Measurements from ENCODE around the gene SLC22A2. TPM values are rescaled to one million over a fixed set of nuclear protein-coding genes. Genes with fewer than 3 reads are reported as not detected.

SLC22A2 gene
- total and polyA plus RNA-seq, 2 of the 13 experiments (the other 11 are each of a cell fraction or from before 2014, with no cell fraction given): not detected

DNA sequence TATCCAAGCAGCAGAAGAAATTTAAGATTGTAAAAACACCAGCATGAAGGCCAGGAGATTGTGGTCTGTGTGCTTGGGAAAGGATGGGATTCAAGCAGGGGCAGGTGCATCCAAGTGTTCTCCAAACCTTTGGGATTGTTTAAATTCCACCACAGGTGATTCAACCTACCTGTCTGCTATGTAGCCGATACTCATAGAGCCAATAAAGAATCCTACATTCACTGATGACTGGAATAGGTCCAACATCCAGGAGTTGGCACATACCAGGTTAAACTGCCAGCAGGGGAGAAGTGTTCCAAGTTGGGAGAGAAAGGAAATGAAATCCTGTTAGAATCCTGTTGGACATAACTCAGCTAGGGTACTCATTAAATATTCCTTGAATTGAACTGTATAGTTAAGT is 2.2 kb downstream of the SLC22A2 start:
- Histone ChIP-seq H3K4me3 (replicated peaks in 1 of 3; ENCODE audit: insufficient read depth in 1 of 3, low read depth in 2 of 3, low read length in 3 of 3) (no peak overlapping the region), H3K9ac (ENCODE audit: insufficient read depth, low read depth, low read length) (no peak overlapping the region), H2AFZ (ENCODE audit: low read length) (no peak overlapping the region), H3K9me3 (ENCODE audit: low read length) (no peaks in the 10 kb centered on the region), H3K27me3 (ENCODE audit: control insufficient read depth in 1 of 2, insufficient read depth in 2 of 2, low read length in 2 of 2) (peaks cover 3 to 20% of the 10 kb centered on the region in 2 experiments; a peak in 3 of 5 replicates), H3K4me2 (ENCODE audit: low read depth, low read length) (no peak overlapping the region), H3K4me1 (ENCODE audit: insufficient read depth, low read length) (peaks cover 18% of the 10 kb centered on the region), H4K20me1 (ENCODE audit: insufficient read depth, low read length) (no peaks in the 10 kb centered on the region), H3K27ac (ENCODE audit: extremely low read length, insufficient read depth, low read length) (no peak overlapping the region), H3K36me3 (replicated peaks in 1 of 2; ENCODE audit: control insufficient read depth in 1 of 2, insufficient read depth in 2 of 2, low read length in 2 of 2) (no peaks in the 10 kb centered on the region), H3K79me2 (ENCODE audit: insufficient read depth, low read length) (no peaks in the 10 kb centered on the region)
- ChIA-PET CTCF (ENCODE audit: low intra/inter-chr PET ratio, low total read pairs) (no interaction called here), POLR2A (no interaction called here)
- DNase-seq (ENCODE audit: low spot score): no peak
- BruUV-seq (replicated peaks): no TSS peak
- intact Hi-C loops (cut with micrococcal nuclease; ENCODE audit: unreplicated experiment): loop anchor here (10.0 kb wide), 1 partner anchor 122 kb away; no protein-coding TSS in a partner anchor
- no peak for FAIRE-seq
- WGBS (ENCODE audit: low lambda C conversion rate): 13% methylated on average over 1 of the region's 1 CpG
- in situ Hi-C loops (cut with HindIII; ENCODE audit: extremely low pct_ligation_motif_present, low pct_unique_long_range_greater_than_20kb): no loop called here
- no peak for ATAC-seq
- TF ChIP-seq ZSCAN22 (CRISPR knock-in tag; IDR thresholded peaks at IDR 0.05): no peak
- TF ChIP-seq REXO4 (CRISPR knock-in tag; IDR thresholded peaks at IDR 0.05; ENCODE audit: borderline replicate concordance): no peak
- no peak for TF ChIP-seq MYC (CRISPR knock-in tag; IDR thresholded peaks at IDR 0.05; ENCODE audit: borderline replicate concordance)
- no peak for TF ChIP-seq RXRA (CRISPR knock-in tag; IDR thresholded peaks at IDR 0.05)
- no peak for TF ChIP-seq ZNF333 (CRISPR knock-in tag; IDR thresholded peaks at IDR 0.05; ENCODE audit: borderline replicate concordance)
- TF ChIP-seq, protein P1, sequence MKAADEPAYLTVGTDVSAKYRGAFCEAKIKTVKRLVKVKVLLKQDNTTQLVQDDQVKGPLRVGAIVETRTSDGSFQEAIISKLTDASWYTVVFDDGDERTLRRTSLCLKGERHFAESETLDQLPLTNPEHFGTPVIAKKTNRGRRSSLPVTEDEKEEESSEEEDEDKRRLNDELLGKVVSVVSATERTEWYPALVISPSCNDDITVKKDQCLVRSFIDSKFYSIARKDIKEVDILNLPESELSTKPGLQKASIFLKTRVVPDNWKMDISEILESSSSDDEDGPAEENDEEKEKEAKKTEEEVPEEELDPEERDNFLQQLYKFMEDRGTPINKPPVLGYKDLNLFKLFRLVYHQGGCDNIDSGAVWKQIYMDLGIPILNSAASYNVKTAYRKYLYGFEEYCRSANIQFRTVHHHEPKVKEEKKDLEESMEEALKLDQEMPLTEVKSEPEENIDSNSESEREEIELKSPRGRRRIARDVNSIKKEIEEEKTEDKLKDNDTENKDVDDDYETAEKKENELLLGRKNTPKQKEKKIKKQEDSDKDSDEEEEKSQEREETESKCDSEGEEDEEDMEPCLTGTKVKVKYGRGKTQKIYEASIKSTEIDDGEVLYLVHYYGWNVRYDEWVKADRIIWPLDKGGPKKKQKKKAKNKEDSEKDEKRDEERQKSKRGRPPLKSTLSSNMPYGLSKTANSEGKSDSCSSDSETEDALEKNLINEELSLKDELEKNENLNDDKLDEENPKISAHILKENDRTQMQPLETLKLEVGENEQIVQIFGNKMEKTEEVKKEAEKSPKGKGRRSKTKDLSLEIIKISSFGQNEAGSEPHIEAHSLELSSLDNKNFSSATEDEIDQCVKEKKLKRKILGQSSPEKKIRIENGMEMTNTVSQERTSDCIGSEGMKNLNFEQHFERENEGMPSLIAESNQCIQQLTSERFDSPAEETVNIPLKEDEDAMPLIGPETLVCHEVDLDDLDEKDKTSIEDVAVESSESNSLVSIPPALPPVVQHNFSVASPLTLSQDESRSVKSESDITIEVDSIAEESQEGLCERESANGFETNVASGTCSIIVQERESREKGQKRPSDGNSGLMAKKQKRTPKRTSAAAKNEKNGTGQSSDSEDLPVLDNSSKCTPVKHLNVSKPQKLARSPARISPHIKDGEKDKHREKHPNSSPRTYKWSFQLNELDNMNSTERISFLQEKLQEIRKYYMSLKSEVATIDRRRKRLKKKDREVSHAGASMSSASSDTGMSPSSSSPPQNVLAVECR (CRISPR knock-in tag; IDR thresholded peaks at IDR 0.05; ENCODE audit: borderline replicate concordance): no peak
- no peak for TF ChIP-seq ZBTB8A (CRISPR knock-in tag; IDR thresholded peaks at IDR 0.05; ENCODE audit: borderline replicate concordance, low read depth)
- TF ChIP-seq HNRNPK (IDR thresholded peaks at IDR 0.05; ENCODE audit: low read depth, low read length, poor library complexity, severe bottlenecking): no peak
- TF ChIP-seq ZNF274 (CRISPR knock-in tag; IDR thresholded peaks at IDR 0.05): no peak
- TF ChIP-seq ZNF460 (CRISPR knock-in tag; IDR thresholded peaks at IDR 0.05; ENCODE audit: borderline replicate concordance): no peak
- no peak for TF ChIP-seq ZNF775 (CRISPR knock-in tag; IDR thresholded peaks at IDR 0.05; ENCODE audit: borderline replicate concordance)
- TF ChIP-seq, protein P2, sequence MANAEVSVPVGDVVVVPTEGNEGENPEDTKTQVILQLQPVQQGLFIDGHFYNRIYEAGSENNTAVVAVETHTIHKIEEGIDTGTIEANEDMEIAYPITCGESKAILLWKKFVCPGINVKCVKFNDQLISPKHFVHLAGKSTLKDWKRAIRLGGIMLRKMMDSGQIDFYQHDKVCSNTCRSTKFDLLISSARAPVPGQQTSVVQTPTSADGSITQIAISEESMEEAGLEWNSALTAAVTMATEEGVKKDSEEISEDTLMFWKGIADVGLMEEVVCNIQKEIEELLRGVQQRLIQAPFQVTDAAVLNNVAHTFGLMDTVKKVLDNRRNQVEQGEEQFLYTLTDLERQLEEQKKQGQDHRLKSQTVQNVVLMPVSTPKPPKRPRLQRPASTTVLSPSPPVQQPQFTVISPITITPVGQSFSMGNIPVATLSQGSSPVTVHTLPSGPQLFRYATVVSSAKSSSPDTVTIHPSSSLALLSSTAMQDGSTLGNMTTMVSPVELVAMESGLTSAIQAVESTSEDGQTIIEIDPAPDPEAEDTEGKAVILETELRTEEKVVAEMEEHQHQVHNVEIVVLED (CRISPR knock-in tag; IDR thresholded peaks at IDR 0.05; ENCODE audit: borderline replicate concordance): no peak
- TF ChIP-seq RAD51 (IDR thresholded peaks at IDR 0.05; ENCODE audit: borderline replicate concordance): no peak
- TF ChIP-seq FOXK1 (CRISPR knock-in tag; IDR thresholded peaks at IDR 0.05; ENCODE audit: borderline replicate concordance, low read depth): no peak
- no peak for TF ChIP-seq SMARCC2 (IDR thresholded peaks at IDR 0.05)
- TF ChIP-seq, protein P3, sequence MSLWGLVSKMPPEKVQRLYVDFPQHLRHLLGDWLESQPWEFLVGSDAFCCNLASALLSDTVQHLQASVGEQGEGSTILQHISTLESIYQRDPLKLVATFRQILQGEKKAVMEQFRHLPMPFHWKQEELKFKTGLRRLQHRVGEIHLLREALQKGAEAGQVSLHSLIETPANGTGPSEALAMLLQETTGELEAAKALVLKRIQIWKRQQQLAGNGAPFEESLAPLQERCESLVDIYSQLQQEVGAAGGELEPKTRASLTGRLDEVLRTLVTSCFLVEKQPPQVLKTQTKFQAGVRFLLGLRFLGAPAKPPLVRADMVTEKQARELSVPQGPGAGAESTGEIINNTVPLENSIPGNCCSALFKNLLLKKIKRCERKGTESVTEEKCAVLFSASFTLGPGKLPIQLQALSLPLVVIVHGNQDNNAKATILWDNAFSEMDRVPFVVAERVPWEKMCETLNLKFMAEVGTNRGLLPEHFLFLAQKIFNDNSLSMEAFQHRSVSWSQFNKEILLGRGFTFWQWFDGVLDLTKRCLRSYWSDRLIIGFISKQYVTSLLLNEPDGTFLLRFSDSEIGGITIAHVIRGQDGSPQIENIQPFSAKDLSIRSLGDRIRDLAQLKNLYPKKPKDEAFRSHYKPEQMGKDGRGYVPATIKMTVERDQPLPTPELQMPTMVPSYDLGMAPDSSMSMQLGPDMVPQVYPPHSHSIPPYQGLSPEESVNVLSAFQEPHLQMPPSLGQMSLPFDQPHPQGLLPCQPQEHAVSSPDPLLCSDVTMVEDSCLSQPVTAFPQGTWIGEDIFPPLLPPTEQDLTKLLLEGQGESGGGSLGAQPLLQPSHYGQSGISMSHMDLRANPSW (CRISPR knock-in tag; IDR thresholded peaks at IDR 0.05; ENCODE audit: borderline replicate concordance): no peak
- TF ChIP-seq ZNF562 (CRISPR knock-in tag; IDR thresholded peaks at IDR 0.05; ENCODE audit: borderline replicate concordance): no peak

All from HepG2 (cell line).